ENCODE data around the gene EVX2.

Gene EVX2

GRCh38 chr2:176083796-176084261, at the start of gene EVX2:
Gene EVX2 (minus strand): TSS chr2:176083962. CDS start chr2:176083776, 186 bp downstream.
- Mint-ChIP-seq H3K9me3 (peaks cover 9% of the 10 kb centered on the region), H3K36me3 (ENCODE audit: low read depth) (peaks cover 28% of the 10 kb centered on the region), H3K4me1 (ENCODE audit: low read depth) (peaks cover 18% of the 10 kb centered on the region), H3K4me3 (peak within 1 kb of the TSS; percentile 48), H3K27me3 (peaks cover 82% of the 10 kb centered on the region), H3K27ac (peak within 1 kb of the TSS; percentile 76)

- no peaks in the 10 kb centered on the region for H3K9me3 Mint-ChIP-seq
- H3K4me3 Mint-ChIP-seq: no peak overlapping the region
- H3K4me1 Mint-ChIP-seq (ENCODE audit: low read depth): peaks cover 40% of the 10 kb centered on the region
- H3K27ac Mint-ChIP-seq: no peak overlapping the region
- H3K27me3 Mint-ChIP-seq: peaks cover 84% of the 10 kb centered on the region
- H3K36me3 Mint-ChIP-seq (ENCODE audit: low read depth): peaks cover 7% of the 10 kb centered on the region
Measured at GRCh38 chr2:176133389-176133788, 49.6 kb upstream of the EVX2 start.

DNA sequence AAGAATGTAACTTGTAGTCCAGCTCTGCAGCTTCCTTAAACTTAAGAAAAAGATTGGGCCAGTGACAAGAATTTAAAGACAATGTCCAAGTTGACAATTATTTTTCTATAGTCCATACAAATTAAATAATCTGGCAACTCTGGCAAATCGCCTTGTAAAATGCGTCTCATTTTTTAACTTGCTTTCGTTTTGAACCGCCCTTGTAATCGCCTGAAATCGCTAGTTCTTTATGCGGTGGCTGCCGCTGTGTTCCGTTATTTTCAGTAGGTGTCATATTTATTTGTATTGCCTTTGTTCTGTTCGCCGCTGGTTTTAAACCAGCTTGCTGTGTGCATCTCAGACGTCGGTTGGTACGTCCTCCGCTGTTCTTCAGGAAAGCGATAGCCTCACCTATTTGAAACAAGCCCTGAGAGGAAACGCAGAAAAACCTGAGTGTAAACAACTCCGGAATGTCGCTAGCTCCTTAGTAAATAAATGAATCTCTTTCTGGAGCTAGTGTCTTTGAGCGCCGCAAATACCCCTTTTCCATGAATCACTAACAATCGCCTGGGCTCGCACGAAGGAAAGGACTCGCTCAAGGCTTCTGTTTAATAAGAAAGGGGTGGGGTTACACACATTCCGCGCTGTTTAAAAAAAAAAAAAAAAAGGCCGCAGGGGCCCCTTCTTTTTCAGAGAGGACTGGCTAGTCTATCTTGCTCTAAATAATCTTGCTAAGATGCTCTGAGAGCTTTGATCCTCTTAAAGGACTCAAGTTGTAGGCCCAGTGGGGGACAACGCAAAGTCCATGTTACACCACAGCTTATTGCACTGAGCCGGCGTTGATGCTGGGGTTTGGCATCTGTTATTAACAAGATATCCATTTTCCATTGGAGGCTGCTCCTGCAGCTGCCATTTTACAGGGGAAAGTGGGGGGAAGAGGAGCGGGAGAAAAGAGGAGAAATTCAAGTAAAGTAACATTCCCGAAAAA, 48.7 kb upstream of the EVX2 start:
- Mint-ChIP-seq H3K9me3 (no peaks in the 10 kb centered on the region), H3K27ac (peak overlapping the region; percentile 42), H3K36me3 (ENCODE audit: low read depth) (peaks cover 6% of the 10 kb centered on the region), H3K4me3 (peak overlapping the region; percentile 80), H3K4me1 (ENCODE audit: low read depth) (peaks cover 42% of the 10 kb centered on the region), H3K27me3 (peaks cover 84% of the 10 kb centered on the region)

- peaks cover 40% of the 10 kb centered on the region for H3K4me1 Mint-ChIP-seq (ENCODE audit: low read depth)
- peak overlapping the region; percentile 80 for H3K4me3 Mint-ChIP-seq
- H3K9me3 Mint-ChIP-seq: no peaks in the 10 kb centered on the region
- peaks cover 84% of the 10 kb centered on the region for H3K27me3 Mint-ChIP-seq
- H3K36me3 Mint-ChIP-seq (ENCODE audit: low read depth): peaks cover 6% of the 10 kb centered on the region
- no peak overlapping the region for H3K27ac Mint-ChIP-seq
Measured at GRCh38 chr2:176131848-176132158, 48.0 kb upstream of the EVX2 start.

DNA sequence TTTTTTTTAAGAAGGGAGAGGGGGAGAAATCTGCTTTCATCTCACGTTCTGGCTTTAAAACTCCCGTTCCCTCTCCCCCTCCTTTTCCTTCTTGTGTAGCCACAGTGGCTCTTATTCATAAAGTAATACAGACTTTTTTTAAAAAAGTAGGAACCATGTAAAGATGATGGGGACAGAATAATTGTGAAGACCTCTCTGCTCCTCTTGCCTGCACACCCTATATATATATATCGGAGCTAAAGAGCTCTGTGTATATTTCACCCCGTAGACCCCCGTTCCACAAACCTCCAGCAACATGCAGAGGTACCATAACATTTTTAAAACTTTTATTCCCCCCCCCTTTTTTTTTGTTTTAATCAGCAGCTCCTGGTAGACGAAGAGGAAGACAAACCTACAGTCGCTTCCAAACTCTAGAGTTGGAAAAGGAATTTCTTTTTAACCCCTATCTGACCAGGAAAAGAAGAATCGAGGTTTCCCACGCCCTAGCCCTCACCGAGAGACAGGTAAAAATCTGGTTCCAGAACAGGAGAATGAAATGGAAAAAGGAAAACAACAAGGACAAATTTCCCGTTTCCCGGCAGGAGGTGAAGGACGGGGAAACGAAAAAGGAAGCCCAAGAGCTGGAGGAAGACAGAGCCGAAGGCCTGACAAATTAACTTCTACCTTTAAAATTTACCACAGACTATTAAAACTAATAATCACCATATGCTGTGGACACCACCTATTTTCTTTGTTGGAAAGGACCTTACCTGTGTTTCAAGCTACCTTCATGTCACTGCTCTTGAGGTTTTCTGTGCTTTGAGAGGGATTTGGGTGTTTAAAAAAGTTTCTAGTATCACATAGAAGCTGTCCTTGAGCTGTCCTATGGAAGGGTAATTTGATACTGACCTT, 47.4 kb upstream of the EVX2 start:
- H3K36me3 Mint-ChIP-seq (ENCODE audit: low read depth): peaks cover 6% of the 10 kb centered on the region
- H3K27ac Mint-ChIP-seq: peak overlapping the region; percentile 75
- H3K9me3 Mint-ChIP-seq: no peaks in the 10 kb centered on the region
- H3K27me3 Mint-ChIP-seq: peaks cover 89% of the 10 kb centered on the region
- peaks cover 40% of the 10 kb centered on the region for H3K4me1 Mint-ChIP-seq (ENCODE audit: low read depth)
- H3K4me3 Mint-ChIP-seq: peak overlapping the region; percentile 59

DNA sequence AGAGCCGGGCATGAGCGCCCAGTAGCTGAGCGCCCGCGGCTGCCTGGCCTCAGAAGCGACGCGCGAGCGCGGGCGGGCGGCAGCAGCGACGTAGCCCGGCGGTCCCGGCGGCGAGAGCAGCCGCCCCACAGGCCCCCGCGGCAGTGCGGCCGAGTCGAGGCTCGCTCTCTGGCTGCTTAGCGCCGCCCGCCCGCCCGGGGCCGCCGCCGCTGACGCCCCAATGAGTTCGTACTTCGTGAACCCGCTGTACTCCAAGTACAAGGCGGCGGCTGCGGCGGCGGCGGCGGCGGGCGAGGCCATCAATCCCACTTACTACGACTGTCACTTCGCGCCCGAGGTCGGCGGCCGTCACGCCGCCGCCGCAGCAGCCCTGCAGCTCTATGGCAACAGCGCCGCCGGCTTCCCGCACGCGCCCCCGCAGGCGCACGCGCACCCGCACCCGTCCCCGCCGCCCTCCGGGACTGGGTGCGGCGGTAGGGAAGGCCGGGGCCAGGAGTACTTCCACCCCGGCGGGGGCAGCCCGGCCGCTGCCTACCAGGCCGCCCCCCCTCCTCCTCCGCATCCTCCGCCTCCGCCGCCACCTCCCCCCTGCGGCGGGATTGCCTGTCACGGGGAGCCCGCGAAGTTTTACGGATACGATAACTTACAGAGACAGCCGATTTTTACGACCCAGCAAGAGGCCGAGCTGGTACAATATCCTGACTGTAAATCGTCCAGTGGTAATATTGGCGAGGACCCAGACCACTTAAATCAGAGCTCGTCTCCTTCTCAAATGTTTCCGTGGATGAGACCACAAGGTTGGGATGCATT, 46.6 kb upstream of the EVX2 start:
- H3K36me3 Mint-ChIP-seq (ENCODE audit: low read depth): peaks cover 6% of the 10 kb centered on the region
- H3K27me3 Mint-ChIP-seq: peaks cover 89% of the 10 kb centered on the region
- H3K4me3 Mint-ChIP-seq: peak overlapping the region; percentile 59
- no peaks in the 10 kb centered on the region for H3K9me3 Mint-ChIP-seq
- H3K4me1 Mint-ChIP-seq (ENCODE audit: low read depth): peaks cover 34% of the 10 kb centered on the region
- peak overlapping the region; percentile 75 for H3K27ac Mint-ChIP-seq

DNA sequence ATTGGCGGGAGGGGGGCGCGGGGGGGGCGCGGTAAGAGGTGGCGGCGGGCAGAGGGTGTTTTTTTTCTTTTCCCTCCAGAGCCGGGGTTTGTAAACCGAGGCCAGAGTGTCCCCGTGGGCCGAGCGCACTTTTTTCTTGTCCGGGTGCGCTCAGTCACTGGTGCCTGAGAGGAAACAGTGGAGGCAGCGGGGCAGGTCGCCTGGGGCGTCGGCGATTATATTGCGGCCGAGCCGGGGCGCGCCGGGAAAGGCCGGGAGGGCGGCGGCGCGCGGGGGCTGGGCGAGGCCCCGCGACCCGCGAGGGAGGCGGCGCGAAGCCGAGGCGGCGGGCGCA, 46.0 kb upstream of the EVX2 start:
- H3K27me3 Mint-ChIP-seq: peaks cover 87% of the 10 kb centered on the region
- no peak overlapping the region for H3K27ac Mint-ChIP-seq
- H3K36me3 Mint-ChIP-seq (ENCODE audit: low read depth): peaks cover 6% of the 10 kb centered on the region
- peak overlapping the region; percentile 30 for H3K4me3 Mint-ChIP-seq
- no peaks in the 10 kb centered on the region for H3K9me3 Mint-ChIP-seq
- peaks cover 34% of the 10 kb centered on the region for H3K4me1 Mint-ChIP-seq (ENCODE audit: low read depth)

DNA sequence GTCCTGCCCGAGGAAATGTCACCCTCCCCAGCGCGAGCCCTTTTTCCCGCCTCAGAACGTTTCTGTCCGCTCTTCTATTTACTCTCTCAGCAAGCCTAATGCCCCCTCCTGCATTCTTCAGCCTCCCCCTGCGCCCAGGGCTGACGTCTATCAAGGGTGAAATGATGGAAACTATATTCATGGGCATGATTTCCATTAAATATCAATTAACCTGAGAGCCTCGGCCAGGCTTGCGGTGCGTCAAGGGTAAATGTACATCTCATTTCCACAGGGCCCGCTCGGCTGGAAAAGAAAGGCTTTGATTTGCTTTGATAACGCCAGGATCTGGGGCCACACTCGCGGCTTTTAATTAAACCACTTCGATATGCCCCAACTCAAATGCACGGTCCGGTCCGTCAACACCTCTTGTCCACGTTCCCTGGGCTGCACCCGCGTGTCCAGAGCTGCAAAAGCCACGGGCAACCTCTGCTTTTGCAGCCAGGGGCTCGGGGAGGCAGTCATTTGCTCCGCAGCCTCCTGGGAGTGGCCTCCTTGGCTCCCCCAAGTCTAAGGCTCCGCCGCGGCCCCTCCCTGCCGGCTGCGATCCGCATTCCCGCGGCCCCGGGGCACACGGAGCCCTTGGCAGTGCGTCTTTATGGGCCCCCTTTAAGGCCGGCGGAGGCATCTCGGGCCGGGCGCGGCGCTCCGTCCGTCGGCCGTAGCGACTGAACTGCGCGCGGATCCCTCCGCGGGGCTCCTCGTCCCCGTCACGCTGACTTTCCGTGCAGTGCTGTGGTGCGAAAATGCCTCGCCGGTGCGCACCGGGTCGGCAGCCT, 45.4 kb upstream of the EVX2 start, which contains the start of gene HOXD8:
TSS of gene HOXD8 (plus strand) at position 724 of the 815 bp plus-strand sequence. CDS start 662 bp downstream, outside the sequence.
- Mint-ChIP-seq H3K27me3 (peaks cover 87% of the 10 kb centered on the region), H3K36me3 (ENCODE audit: low read depth) (peaks cover 6% of the 10 kb centered on the region), H3K4me3 (peak within 1 kb of the TSS; percentile 59), H3K27ac (peak within 1 kb of the TSS; percentile 61), H3K9me3 (no peaks in the 10 kb centered on the region), H3K4me1 (ENCODE audit: low read depth) (peaks cover 34% of the 10 kb centered on the region)

DNA sequence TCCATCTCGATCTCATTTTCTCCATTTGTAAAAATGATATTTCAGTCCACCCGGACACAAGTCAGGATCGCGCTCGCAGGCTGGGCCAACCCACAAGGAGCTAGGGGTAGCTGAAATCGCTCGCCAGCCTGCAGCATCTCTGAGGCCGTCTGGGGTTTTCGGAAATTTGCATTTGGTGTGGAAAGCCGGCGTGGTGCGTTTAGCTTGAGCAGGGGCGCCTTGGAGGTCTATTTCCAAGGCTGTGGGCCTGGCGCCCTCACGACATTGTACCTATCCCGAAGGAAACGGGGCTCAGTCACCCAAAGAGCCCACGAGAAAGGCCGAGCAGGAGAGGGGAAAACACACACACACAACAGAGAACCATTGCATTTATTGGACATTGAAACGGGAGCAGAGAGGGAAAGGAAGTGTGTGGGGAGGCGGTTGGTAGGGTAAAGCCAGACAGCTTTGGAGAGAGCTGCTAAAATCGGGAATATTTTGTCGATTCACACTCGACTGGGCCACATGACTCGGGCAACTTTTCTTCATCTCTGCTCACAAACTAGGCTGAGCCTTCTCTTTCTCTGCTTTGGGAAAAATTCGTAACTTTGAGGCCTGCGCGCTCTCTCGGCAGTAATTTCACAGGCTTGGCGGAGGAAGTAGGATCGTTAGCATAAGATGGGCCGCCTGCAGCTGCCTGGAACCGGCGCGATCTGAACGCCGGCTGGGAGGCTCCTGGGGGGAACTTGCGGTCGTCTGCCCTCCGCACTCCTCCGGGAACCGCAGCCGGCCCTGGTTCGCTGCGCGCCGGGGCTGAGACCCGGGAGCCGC, 44.6 kb upstream of the EVX2 start:
- peaks cover 6% of the 10 kb centered on the region for H3K36me3 Mint-ChIP-seq (ENCODE audit: low read depth)
- H3K9me3 Mint-ChIP-seq: no peaks in the 10 kb centered on the region
- peaks cover 87% of the 10 kb centered on the region for H3K27me3 Mint-ChIP-seq
- H3K4me1 Mint-ChIP-seq (ENCODE audit: low read depth): peaks cover 40% of the 10 kb centered on the region
- H3K27ac Mint-ChIP-seq: peak overlapping the region; percentile 24
- peak overlapping the region; percentile 50 for H3K4me3 Mint-ChIP-seq

DNA sequence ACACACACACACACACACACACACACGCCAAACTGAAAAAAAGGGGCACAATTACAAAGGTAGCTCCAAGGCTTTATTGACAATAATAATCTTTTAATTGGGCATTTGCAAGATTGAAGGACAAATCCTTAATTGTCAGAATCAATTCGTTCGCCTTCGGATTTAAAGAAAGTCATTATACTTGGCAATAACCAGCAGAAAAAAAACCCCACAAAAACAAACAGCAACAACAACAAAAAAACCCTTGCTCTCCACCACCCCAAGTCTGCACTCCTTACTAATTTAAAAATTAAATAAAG, 44.0 kb upstream of the EVX2 start:
- H3K9me3 Mint-ChIP-seq: no peaks in the 10 kb centered on the region
- H3K36me3 Mint-ChIP-seq (ENCODE audit: low read depth): peaks cover 6% of the 10 kb centered on the region
- no peak overlapping the region for H3K4me3 Mint-ChIP-seq
- peaks cover 82% of the 10 kb centered on the region for H3K27me3 Mint-ChIP-seq
- peaks cover 40% of the 10 kb centered on the region for H3K4me1 Mint-ChIP-seq (ENCODE audit: low read depth)
- H3K27ac Mint-ChIP-seq: no peak overlapping the region

DNA sequence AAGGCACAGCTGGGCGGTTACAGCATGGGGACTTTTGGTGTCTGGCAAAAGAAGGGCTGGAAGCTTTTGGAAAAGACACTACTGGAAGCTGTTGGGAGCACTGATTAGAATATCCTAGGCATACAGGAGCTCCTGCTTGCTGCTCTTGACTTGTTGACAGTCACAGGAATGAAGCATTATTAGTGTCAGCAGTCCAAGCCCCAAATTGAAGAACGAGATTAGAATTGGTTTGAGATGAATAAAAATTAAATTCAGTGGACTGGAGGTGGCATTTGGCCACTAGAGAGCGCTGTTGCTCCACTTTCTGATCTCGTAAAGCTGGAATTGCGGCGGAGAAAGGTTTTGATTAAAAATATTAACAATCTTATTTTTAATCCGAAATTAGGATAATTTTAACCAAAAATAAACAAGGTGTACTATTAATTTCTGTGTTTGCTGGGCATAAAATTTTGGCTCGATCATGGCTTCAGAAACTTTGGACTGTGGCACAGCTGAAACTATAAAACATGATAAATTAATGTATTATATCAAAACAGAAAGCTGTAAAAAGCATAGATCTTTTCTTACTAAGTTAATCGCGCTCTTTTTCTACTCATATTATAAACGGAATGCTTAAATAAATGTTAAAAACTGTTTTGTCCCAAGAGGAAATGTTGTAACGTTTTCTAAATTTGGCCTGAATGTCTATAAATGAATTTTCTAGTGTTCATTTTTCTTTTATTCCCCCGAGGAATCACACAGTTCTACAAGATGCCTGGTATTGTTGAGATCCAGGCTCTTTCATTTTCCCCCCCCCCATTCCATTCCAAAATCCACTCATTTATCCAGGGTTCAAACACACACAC, 43.4 kb upstream of the EVX2 start:
- H3K27ac Mint-ChIP-seq: no peak overlapping the region
- peaks cover 76% of the 10 kb centered on the region for H3K27me3 Mint-ChIP-seq
- no peaks in the 10 kb centered on the region for H3K9me3 Mint-ChIP-seq
- peaks cover 6% of the 10 kb centered on the region for H3K36me3 Mint-ChIP-seq (ENCODE audit: low read depth)
- no peak overlapping the region for H3K4me3 Mint-ChIP-seq
- peaks cover 36% of the 10 kb centered on the region for H3K4me1 Mint-ChIP-seq (ENCODE audit: low read depth)

DNA sequence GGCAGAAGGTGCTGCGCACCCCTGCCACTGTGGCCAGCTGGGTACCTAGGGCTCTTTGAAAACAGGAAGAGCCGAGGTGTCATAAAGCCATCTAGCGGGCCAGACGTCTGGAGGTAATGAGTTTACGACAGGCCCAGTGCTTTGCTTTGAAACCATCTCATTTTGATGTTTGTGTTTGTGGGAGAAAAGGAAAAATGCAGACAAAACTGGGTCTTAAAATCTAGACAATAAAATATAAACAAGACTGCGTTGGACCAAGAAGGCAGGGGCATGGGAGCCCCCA, 42.0 kb upstream of the EVX2 start:
- Mint-ChIP-seq H3K36me3 (ENCODE audit: low read depth) (peaks cover under 1% of the 10 kb centered on the region), H3K9me3 (no peaks in the 10 kb centered on the region), H3K27me3 (peaks cover 71% of the 10 kb centered on the region), H3K27ac (no peak overlapping the region), H3K4me3 (no peak overlapping the region), H3K4me1 (ENCODE audit: low read depth) (peaks cover 24% of the 10 kb centered on the region)
